Mesendoderm (in vitro differentiated cells): ENCODE data around the gene RASGRF1.
"Not testable (repeated sequence)": the region's sequence is repeated elsewhere in the genome, so short reads cannot be mapped to it uniquely, and the experiment has no call there.

ENCODE experiments used
- DNase-seq: peaks from one replicate; pipeline ENCODE4 v3.0.0; 2013
- H2AK5ac ChIP-seq: 2 replicates; pipeline ENCODE4 v1.6.1; 2013; ENCODE audit warnings: low read length, inconsistent platforms
- H2BK120ac ChIP-seq: 2 replicates; pipeline ENCODE4 v1.6.1; 2013; ENCODE audit warnings: low read depth, mild to moderate bottlenecking, low read length, moderate library complexity, mixed read lengths
- H2BK15ac ChIP-seq: replicated peaks from 2 replicates; pipeline ENCODE4 v1.6.1; 2013; ENCODE audit warnings: low read depth, mild to moderate bottlenecking, moderate library complexity
- H2BK5ac ChIP-seq: 2 replicates; pipeline ENCODE4 v1.6.1; 2013; ENCODE audit warnings: low read length, inconsistent platforms
- H3K18ac ChIP-seq: 2 replicates; pipeline ENCODE4 v1.6.1; 2013; ENCODE audit warnings: mild to moderate bottlenecking, low read length, mixed read lengths
- H3K23ac ChIP-seq: one replicate; pipeline ENCODE4 v1.6.1; 2013; ENCODE audit warnings: low read length
- H3K27ac ChIP-seq: 2 replicates; pipeline ENCODE4 v1.5.1; 2013; ENCODE audit warnings: low read depth, mild to moderate bottlenecking, inconsistent platforms, low read length, moderate library complexity
- H3K27me3 ChIP-seq: 2 replicates; pipeline ENCODE4 v1.6.1; 2013; ENCODE audit warnings: low read length, control low read depth, mild to moderate bottlenecking, inconsistent platforms; ENCODE audit not compliant: insufficient read depth, poor library complexity
- H3K36me3 ChIP-seq: 2 replicates; pipeline ENCODE4 v1.6.1; 2013; ENCODE audit warnings: low read length, inconsistent platforms; ENCODE audit not compliant: control insufficient read depth, insufficient read depth
- H3K4ac ChIP-seq: one replicate; pipeline ENCODE4 v1.6.1; 2013; ENCODE audit warnings: low read depth, mild to moderate bottlenecking, low read length, moderate library complexity
- H3K4me1 ChIP-seq: 2 replicates; pipeline ENCODE4 v1.6.1; 2013; ENCODE audit warnings: low read depth, low read length, inconsistent platforms; ENCODE audit not compliant: control insufficient read depth
- H3K4me2 ChIP-seq: 2 replicates; pipeline ENCODE4 v1.6.1; 2013; ENCODE audit warnings: low read length
- H3K4me3 ChIP-seq: 2 replicates; pipeline ENCODE4 v1.5.1; 2013; ENCODE audit warnings: mild to moderate bottlenecking, low read length
- H3K56ac ChIP-seq: one replicate; pipeline ENCODE4 v1.6.1; 2013; ENCODE audit warnings: low read length
- H3K79me1 ChIP-seq: 2 replicates; pipeline ENCODE4 v1.6.1; 2013; ENCODE audit warnings: low read length, inconsistent platforms
- H3K79me2 ChIP-seq: 2 replicates; pipeline ENCODE4 v1.6.1; 2013; ENCODE audit warnings: mild to moderate bottlenecking, low read length; ENCODE audit not compliant: control insufficient read depth, insufficient read depth
- H3K9ac ChIP-seq: 2 replicates; pipeline ENCODE4 v1.6.1; 2013; ENCODE audit warnings: low read length, inconsistent platforms
- H4K5ac ChIP-seq: one replicate; pipeline ENCODE4 v1.6.1; 2013; ENCODE audit warnings: low read length
- H4K8ac ChIP-seq: one replicate; pipeline ENCODE4 v1.6.1; 2013; ENCODE audit warnings: low read depth, mild to moderate bottlenecking, control low read depth, low read length, moderate library complexity
- WGBS: extraction: QIAGEN DNeasy Blood & Tissue Kit; methylation state at CpG from one replicate; pipeline ENCODE4 v1.1.7; 2013; ENCODE audit warnings: low lambda C conversion rate, missing lambda C conversion rate; ENCODE audit not compliant: insufficient coverage; ENCODE audit errors: extremely low coverage; 5-methylcytosine and 5-hydroxymethylcytosine counted together

Gene RASGRF1

GRCh38 chr15:78931439-78932257 is 158.9 kb downstream of the RASGRF1 start:
- H3K23ac ChIP-seq, result no peak overlapping the region
- no peak overlapping the region for H3K4ac ChIP-seq
- no CpG with 5 or more reads among the region's 21 CpGs for WGBS
- H2BK15ac ChIP-seq, result no peak overlapping the region
- H3K18ac ChIP-seq, result no peak overlapping the region
- H4K8ac ChIP-seq, result no peak overlapping the region
- H3K36me3 ChIP-seq, result no peaks in the 10 kb centered on the region
- no peak overlapping the region for H3K9ac ChIP-seq
- no peak overlapping the region for H2AK5ac ChIP-seq
- no peak overlapping the region for H3K4me2 ChIP-seq
- no peak overlapping the region for H3K27ac ChIP-seq
- no peak overlapping the region for H2BK5ac ChIP-seq
- no peak for DNase-seq
- H3K4me3 ChIP-seq, result no peak overlapping the region
- no peaks in the 10 kb centered on the region for H3K4me1 ChIP-seq
- no peak overlapping the region for H3K56ac ChIP-seq
- H4K5ac ChIP-seq, result no peak overlapping the region
- H3K79me1 ChIP-seq, result no peaks in the 10 kb centered on the region
- no peak overlapping the region for H2BK120ac ChIP-seq
- no peaks in the 10 kb centered on the region for H3K79me2 ChIP-seq
- no peaks in the 10 kb centered on the region for H3K27me3 ChIP-seq

- Histone ChIP-seq H3K4me3 (no peak overlapping the region), H3K4ac (no peak overlapping the region), H4K8ac (no peak overlapping the region), H2BK120ac (no peak overlapping the region), H4K5ac (no peak overlapping the region), H3K9ac (no peak overlapping the region), H3K27ac (no peak overlapping the region), H2BK15ac (no peak overlapping the region), H2BK5ac (no peak overlapping the region), H3K23ac (no peak overlapping the region), H3K4me1 (no peaks in the 10 kb centered on the region), H3K4me2 (no peak overlapping the region), H3K56ac (no peak overlapping the region), H3K79me1 (no peaks in the 10 kb centered on the region), H3K18ac (no peak overlapping the region), H3K27me3 (no peaks in the 10 kb centered on the region), H3K79me2 (no peaks in the 10 kb centered on the region), H2AK5ac (no peak overlapping the region), H3K36me3 (no peaks in the 10 kb centered on the region)
- no CpG with 5 or more reads among the region's 11 CpGs for WGBS
- no peak for DNase-seq
Measured at GRCh38 chr15:78930577-78931388, 159.8 kb downstream of the RASGRF1 start.

- H2AK5ac ChIP-seq, result no peak overlapping the region
- DNase-seq, result no peak
- H3K4me2 ChIP-seq, result no peak overlapping the region
- no peak overlapping the region for H2BK15ac ChIP-seq
- no peak overlapping the region for H2BK120ac ChIP-seq
- no peak overlapping the region for H3K18ac ChIP-seq
- WGBS, result no CpG with 5 or more reads among the region's 16 CpGs
- H4K8ac ChIP-seq, result no peak overlapping the region
- no peak overlapping the region for H4K5ac ChIP-seq
- H3K4me1 ChIP-seq, result no peaks in the 10 kb centered on the region
- no peak overlapping the region for H2BK5ac ChIP-seq
- no peak overlapping the region for H3K9ac ChIP-seq
- H3K79me2 ChIP-seq, result no peaks in the 10 kb centered on the region
- no peaks in the 10 kb centered on the region for H3K27me3 ChIP-seq
- no peak overlapping the region for H3K56ac ChIP-seq
- no peak overlapping the region for H3K23ac ChIP-seq
- H3K79me1 ChIP-seq, result no peaks in the 10 kb centered on the region
- no peaks in the 10 kb centered on the region for H3K36me3 ChIP-seq
- no peak overlapping the region for H3K27ac ChIP-seq
- no peak overlapping the region for H3K4ac ChIP-seq
- H3K4me3 ChIP-seq, result no peak overlapping the region
Measured at GRCh38 chr15:78929536-78930264, 160.9 kb downstream of the RASGRF1 start.

GRCh38 chr15:78928616-78929093 is 161.9 kb downstream of the RASGRF1 start:
- Histone ChIP-seq H2BK15ac (no peak overlapping the region), H4K5ac (no peak overlapping the region), H2BK120ac (no peak overlapping the region), H2AK5ac (no peak overlapping the region), H3K79me2 (no peaks in the 10 kb centered on the region), H3K9ac (no peak overlapping the region), H3K18ac (no peak overlapping the region), H3K4ac (no peak overlapping the region), H2BK5ac (no peak overlapping the region), H3K27me3 (no peaks in the 10 kb centered on the region), H4K8ac (no peak overlapping the region), H3K4me1 (no peaks in the 10 kb centered on the region), H3K36me3 (peaks cover 2% of the 10 kb centered on the region), H3K56ac (no peak overlapping the region), H3K23ac (no peak overlapping the region), H3K4me2 (no peak overlapping the region), H3K27ac (no peak overlapping the region), H3K79me1 (no peaks in the 10 kb centered on the region), H3K4me3 (no peak overlapping the region)
- no peak for DNase-seq
- no CpG with 5 or more reads among the region's 14 CpGs for WGBS

- not testable (repeated sequence) for H3K27ac ChIP-seq, H2AK5ac ChIP-seq, H3K36me3 ChIP-seq, H3K23ac ChIP-seq, H3K56ac ChIP-seq, H2BK120ac ChIP-seq, H3K79me2 ChIP-seq, H3K4me3 ChIP-seq, DNase-seq, H4K8ac ChIP-seq, H4K5ac ChIP-seq, H3K4me1 ChIP-seq, H3K9ac ChIP-seq, H3K27me3 ChIP-seq, H2BK5ac ChIP-seq, H3K4ac ChIP-seq, H2BK15ac ChIP-seq, H3K4me2 ChIP-seq, H3K18ac ChIP-seq, H3K79me1 ChIP-seq
- no CpG with 5 or more reads among the region's 14 CpGs for WGBS
Measured at GRCh38 chr15:78928176-78928575, 162.4 kb downstream of the RASGRF1 start.
